ENCODE data around the gene TSHZ2. TPM values are rescaled to one million over a fixed set of nuclear protein-coding genes. Genes with fewer than 3 reads are reported as not detected.

The TSHZ2 gene
- total and polyA plus RNA-seq, 2 donors (not counting 3 experiments of a cell fraction or from before 2014, with no cell fraction given), result not detected

GRCh38 chr20:53493311-53493857 lies 521.2 kb downstream of the TSHZ2 start:
- Histone ChIP-seq H4K20me1 (replicated peaks; ENCODE audit: control insufficient read depth, extremely low read depth, insufficient read depth, low read length) (no peaks in the 10 kb centered on the region), H3K9me3 (replicated peaks; ENCODE audit: control insufficient read depth, insufficient read depth, low read length) (no peaks in the 10 kb centered on the region), H3K79me2 (ENCODE audit: control insufficient read depth, insufficient read depth, low read length) (no peaks in the 10 kb centered on the region), H3K4me1 (ENCODE audit: control insufficient read depth, extremely low read depth, insufficient read depth, low read length) (no peaks in the 10 kb centered on the region), H2AFZ (ENCODE audit: low read depth, low read length) (no peak overlapping the region), H3K27ac (ENCODE audit: insufficient read depth, low read depth, low read length) (no peak overlapping the region), H3K9ac (replicated peaks; ENCODE audit: extremely low read depth, insufficient read depth, low read length) (no peak overlapping the region), H3K4me2 (ENCODE audit: insufficient read depth, low read length) (no peak overlapping the region), H3K4me3 (replicated peaks in 1 of 3; ENCODE audit: insufficient read depth in 1 of 3, low read depth in 1 of 3, low read length in 3 of 3) (no peak overlapping the region), H3K27me3 (ENCODE audit: control insufficient read depth in 2 of 2, insufficient read depth in 2 of 2, low read length in 2 of 2) (no peaks in the 10 kb centered on the region), H3K9me1 (replicated peaks; ENCODE audit: control insufficient read depth, extremely low read depth, insufficient read depth, low read length) (no peaks in the 10 kb centered on the region), H3K36me3 (ENCODE audit: control insufficient read depth in 2 of 2, extremely low read depth in 1 of 2, insufficient read depth in 2 of 2, low read length in 2 of 2) (no peaks in the 10 kb centered on the region)
- POLR2A ChIA-PET, result no interaction called here
- TF ChIP-seq MAX (IDR thresholded peaks at IDR 0.05; ENCODE audit: insufficient read depth, insufficient read length) (no peak), JUN (IDR thresholded peaks at IDR 0.05; ENCODE audit: borderline replicate concordance, insufficient read depth, insufficient read length, low read depth) (no peak), POLR2A (IDR thresholded peaks at IDR 0.05; ENCODE audit: low read depth, low read length) (no peak), MYC (IDR thresholded peaks at IDR 0.05; ENCODE audit: low read depth, low read length) (no peak), GATA2 (IDR thresholded peaks at IDR 0.05; ENCODE audit: insufficient read depth, insufficient read length, low read depth, low read length) (no peak), POLR2AphosphoS5 (IDR thresholded peaks at IDR 0.05; ENCODE audit: insufficient read depth, low read depth, low read length) (no peak), EZH2 (IDR thresholded peaks at IDR 0.05; ENCODE audit: borderline replicate concordance, low read depth, low read length, severe bottlenecking) (no peak), FOS (IDR thresholded peaks at IDR 0.05; ENCODE audit: borderline replicate concordance, insufficient read depth, low read length) (no peak)
- TF ChIP-seq, protein P1, sequence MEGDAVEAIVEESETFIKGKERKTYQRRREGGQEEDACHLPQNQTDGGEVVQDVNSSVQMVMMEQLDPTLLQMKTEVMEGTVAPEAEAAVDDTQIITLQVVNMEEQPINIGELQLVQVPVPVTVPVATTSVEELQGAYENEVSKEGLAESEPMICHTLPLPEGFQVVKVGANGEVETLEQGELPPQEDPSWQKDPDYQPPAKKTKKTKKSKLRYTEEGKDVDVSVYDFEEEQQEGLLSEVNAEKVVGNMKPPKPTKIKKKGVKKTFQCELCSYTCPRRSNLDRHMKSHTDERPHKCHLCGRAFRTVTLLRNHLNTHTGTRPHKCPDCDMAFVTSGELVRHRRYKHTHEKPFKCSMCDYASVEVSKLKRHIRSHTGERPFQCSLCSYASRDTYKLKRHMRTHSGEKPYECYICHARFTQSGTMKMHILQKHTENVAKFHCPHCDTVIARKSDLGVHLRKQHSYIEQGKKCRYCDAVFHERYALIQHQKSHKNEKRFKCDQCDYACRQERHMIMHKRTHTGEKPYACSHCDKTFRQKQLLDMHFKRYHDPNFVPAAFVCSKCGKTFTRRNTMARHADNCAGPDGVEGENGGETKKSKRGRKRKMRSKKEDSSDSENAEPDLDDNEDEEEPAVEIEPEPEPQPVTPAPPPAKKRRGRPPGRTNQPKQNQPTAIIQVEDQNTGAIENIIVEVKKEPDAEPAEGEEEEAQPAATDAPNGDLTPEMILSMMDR (IDR thresholded peaks at IDR 0.05; ENCODE audit: extremely low read depth in 1 of 2, insufficient read depth in 1 of 2, low read depth in 1 of 2, low read length in 2 of 2), result no peak
- intact Hi-C loops (cut with micrococcal nuclease), result no loop called here
- CTCF ChIA-PET, result interaction anchor here (1.0 to 1.2 kb wide), 2 partner anchors 54 to 1180 kb away, joined by 3 read pairs; no protein-coding TSS in a partner anchor
- FAIRE-seq, result no peak
- dilution Hi-C loops (cut with MboI; ENCODE audit: extremely low pct_ligation_motif_present, low sequenced_read_pairs), result no loop called here
- DNase-seq (ENCODE audit: low read depth, low spot score), result no peak
- no TSS peak for BruUV-seq (replicated peaks)
